Peyer's patch (tissue), 4 donors: ENCODE data around the gene SMIM23. TPM values are rescaled to one million over a fixed set of nuclear protein-coding genes. Genes with fewer than 3 reads are reported as not detected.

Source experiments
- DNase-seq, 3 donors: peaks; one replicate each; pipeline ENCODE4 v3.0.0-alpha.2; 2017 to 2019
- H3K27ac ChIP-seq, 4 donors: fragments of 200-600 bp; sonication (generic); one replicate each; pipeline ENCODE4 v1.5.1; 2016 to 2019
- H3K27me3 ChIP-seq, 2 donors: fragments of 200-600 bp; sonication (generic); one replicate each; pipeline ENCODE4 v1.5.1; 2019
- H3K36me3 ChIP-seq, 3 donors: fragments of 200-600 bp; sonication (generic); one replicate each; pipeline ENCODE4 v1.5.1; 2016 to 2019
- H3K4me1 ChIP-seq, 4 donors: fragments of 200-600 bp; sonication (generic); one replicate each; pipeline ENCODE4 v1.5.1; 2016 to 2019
- H3K4me3 ChIP-seq, 4 donors: fragments of 200-600 bp; sonication (generic); 1 replicate in 3 of 4; 2 replicates in 1 of 4; pipeline ENCODE4 v1.5.1; 2016 to 2019; ENCODE audit warnings: mild to moderate bottlenecking in 1 of 4
- H3K9me3 ChIP-seq, 4 donors: fragments of 200-600 bp; sonication (generic); one replicate each; pipeline ENCODE4 v1.5.1; 2016 to 2019; ENCODE audit warnings: mild to moderate bottlenecking in 1 of 4
- CTCF ChIP-seq, 6 experiments: fragments of 450-650 bp in 4 of 6; fragments of 200-600 bp in 2 of 6; sonication (generic) in 1 of 6; IDR thresholded peaks; one replicate each; pipeline ENCODE4 v1.5.1; 2017 to 2019; ENCODE audit warnings: antibody characterized with exemption in 6 of 6, mild to moderate bottlenecking in 3 of 6, moderate library complexity in 1 of 6
- POLR2A ChIP-seq, 2 donors: fragments of 450-650 bp; IDR thresholded peaks; one replicate each; pipeline ENCODE4 v1.5.1; 2017; ENCODE audit warnings: antibody characterized with exemption in 2 of 2, mild to moderate bottlenecking in 2 of 2, moderate library complexity in 2 of 2
- total RNA-seq, 4 donors: library from RNA; depleted of rRNA; stranded (reverse); fragments of >200 nt; gene quantifications; one replicate each; pipeline ENCODE4 v1.1.0, GENCODE V29; 2016

SMIM23 gene
- not detected for total RNA-seq

GRCh38 chr5:171785517-171785916, at the start of gene SMIM23:
SMIM23 (plus strand) TSS chr5:171785817; CDS start chr5:171785872, 55 bp downstream.
- Histone ChIP-seq H3K4me3 (no peak within 1 kb of the TSS), H3K27me3 (no peaks in the 10 kb centered on the region), H3K36me3 (no peaks in the 10 kb centered on the region), H3K9me3 (no peaks in the 10 kb centered on the region), H3K27ac (no peak within 1 kb of the TSS), H3K4me1 (no peaks in the 10 kb centered on the region)
- DNase-seq = no peak
- TF ChIP-seq CTCF (IDR thresholded peaks at IDR 0.05) (no peak), POLR2A (IDR thresholded peaks at IDR 0.05) (no peak)

- no peak for DNase-seq
- no peaks in the 10 kb centered on the region for H3K27me3 ChIP-seq
- no peaks in the 10 kb centered on the region for H3K9me3 ChIP-seq
- TF ChIP-seq CTCF (IDR thresholded peaks at IDR 0.05) (no peak), POLR2A (IDR thresholded peaks at IDR 0.05) (no peak)
- H3K27ac ChIP-seq = no peak overlapping the region
- H3K36me3 ChIP-seq = no peaks in the 10 kb centered on the region
- no peak overlapping the region for H3K4me3 ChIP-seq
- no peaks in the 10 kb centered on the region for H3K4me1 ChIP-seq
These were observed 48.4 kb upstream of the SMIM23 start for GRCh38 chr5:171736976-171737891.

GRCh38 chr5:171738501-171738900, 47.1 kb upstream of the SMIM23 start:
- no peaks in the 10 kb centered on the region for H3K9me3 ChIP-seq
- no peak overlapping the region for H3K27ac ChIP-seq
- H3K36me3 ChIP-seq = no peaks in the 10 kb centered on the region
- H3K27me3 ChIP-seq = no peaks in the 10 kb centered on the region
- H3K4me1 ChIP-seq = no peaks in the 10 kb centered on the region
- no peak for DNase-seq
- TF ChIP-seq CTCF (IDR thresholded peaks at IDR 0.05) (no peak), POLR2A (IDR thresholded peaks at IDR 0.05) (no peak)
- no peak overlapping the region for H3K4me3 ChIP-seq

GRCh38 chr5:171739271-171739670, 46.3 kb upstream of the SMIM23 start:
- no peak overlapping the region for H3K4me3 ChIP-seq
- H3K27ac ChIP-seq = no peak overlapping the region
- H3K9me3 ChIP-seq = no peaks in the 10 kb centered on the region
- no peaks in the 10 kb centered on the region for H3K27me3 ChIP-seq
- no peaks in the 10 kb centered on the region for H3K4me1 ChIP-seq
- no peak for TF ChIP-seq POLR2A (IDR thresholded peaks at IDR 0.05)
- H3K36me3 ChIP-seq = no peaks in the 10 kb centered on the region
- DNase-seq = no peak

GRCh38 chr5:171743436-171744076, 42.1 kb upstream of the SMIM23 start:
- H3K4me1 ChIP-seq = no peaks in the 10 kb centered on the region
- H3K4me3 ChIP-seq = no peak overlapping the region
- no peak overlapping the region for H3K27ac ChIP-seq
- H3K36me3 ChIP-seq = no peaks in the 10 kb centered on the region
- H3K27me3 ChIP-seq = no peaks in the 10 kb centered on the region
- TF ChIP-seq CTCF (IDR thresholded peaks at IDR 0.05) (no peak), POLR2A (IDR thresholded peaks at IDR 0.05) (no peak)
- no peaks in the 10 kb centered on the region for H3K9me3 ChIP-seq
- DNase-seq = no peak

- no peak overlapping the region for H3K27ac ChIP-seq
- no peak overlapping the region for H3K4me3 ChIP-seq
- H3K4me1 ChIP-seq = no peaks in the 10 kb centered on the region
- H3K36me3 ChIP-seq = no peaks in the 10 kb centered on the region
- TF ChIP-seq CTCF (IDR thresholded peaks at IDR 0.05) = no peak
- TF ChIP-seq POLR2A (IDR thresholded peaks at IDR 0.05) = no peak
- no peaks in the 10 kb centered on the region for H3K27me3 ChIP-seq
- no peaks in the 10 kb centered on the region for H3K9me3 ChIP-seq
- no peak for DNase-seq
These were observed 41.4 kb upstream of the SMIM23 start for GRCh38 chr5:171744264-171744663.
